Measurements from ENCODE around the gene CPLX1. TPM values are rescaled to one million over a fixed set of nuclear protein-coding genes. Genes with fewer than 3 reads are reported as not detected.
A peak's percentile ranks its signal among the peaks of the same experiment; 100 is the strongest.

Gene CPLX1
- total and polyA plus RNA-seq, 9 donors = 0.47 to 10.2 (median 2.3) TPM

DNA sequence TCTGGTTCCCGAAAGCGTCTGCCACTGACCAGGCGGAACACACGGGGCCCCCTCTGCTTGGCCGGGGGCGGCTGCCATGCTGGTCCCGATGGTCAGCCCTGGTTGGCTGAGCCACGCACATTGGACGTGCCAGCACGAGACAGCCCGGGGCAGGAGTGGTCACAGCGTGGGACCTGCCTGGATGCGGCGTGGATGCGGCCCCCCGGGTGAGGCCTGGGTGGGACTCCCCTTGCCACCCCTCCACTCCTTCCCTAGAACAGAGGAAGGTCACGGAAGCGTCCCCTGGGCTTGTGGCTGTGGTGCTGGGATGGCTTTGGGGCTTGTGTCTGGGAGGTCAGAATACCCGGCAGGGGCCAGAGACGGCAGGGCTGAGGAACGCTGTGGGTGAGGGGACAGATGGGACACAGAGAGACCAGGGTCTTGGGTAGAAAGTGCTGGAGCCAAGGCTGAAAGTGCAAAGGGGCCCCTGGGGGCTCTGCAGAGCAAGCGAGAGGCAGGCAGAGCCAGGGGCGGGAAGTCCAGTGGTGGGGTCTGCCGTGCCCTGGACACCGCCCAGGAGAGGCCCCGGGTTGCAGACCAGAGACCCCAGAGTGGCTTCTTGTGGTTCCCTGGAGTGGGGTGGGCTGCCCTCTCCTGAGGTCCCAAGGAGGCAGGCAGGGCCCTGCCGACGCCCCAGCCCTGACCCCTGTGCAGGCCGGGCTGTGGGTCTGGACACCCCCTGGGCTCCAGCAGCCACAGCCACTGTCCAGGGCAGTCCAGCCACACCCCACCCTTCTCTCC, 8.6 kb upstream of the CPLX1 start:
- intact Hi-C loops (cut with DNase I) = no loop called here
- no peak for DNase-seq
- Histone ChIP-seq H3K27ac (no peak overlapping the region), H3K27me3 (no peaks in the 10 kb centered on the region), H3K4me1 (ENCODE audit: insufficient read depth) (no peaks in the 10 kb centered on the region), H3K9me3 (no peaks in the 10 kb centered on the region), H3K4me3 (no peak overlapping the region), H3K36me3 (no peaks in the 10 kb centered on the region)
- TF ChIP-seq POLR2A (IDR thresholded peaks at IDR 0.05) (no peak), EP300 (IDR thresholded peaks at IDR 0.05) (no peak)
- TF ChIP-seq, protein P1, sequence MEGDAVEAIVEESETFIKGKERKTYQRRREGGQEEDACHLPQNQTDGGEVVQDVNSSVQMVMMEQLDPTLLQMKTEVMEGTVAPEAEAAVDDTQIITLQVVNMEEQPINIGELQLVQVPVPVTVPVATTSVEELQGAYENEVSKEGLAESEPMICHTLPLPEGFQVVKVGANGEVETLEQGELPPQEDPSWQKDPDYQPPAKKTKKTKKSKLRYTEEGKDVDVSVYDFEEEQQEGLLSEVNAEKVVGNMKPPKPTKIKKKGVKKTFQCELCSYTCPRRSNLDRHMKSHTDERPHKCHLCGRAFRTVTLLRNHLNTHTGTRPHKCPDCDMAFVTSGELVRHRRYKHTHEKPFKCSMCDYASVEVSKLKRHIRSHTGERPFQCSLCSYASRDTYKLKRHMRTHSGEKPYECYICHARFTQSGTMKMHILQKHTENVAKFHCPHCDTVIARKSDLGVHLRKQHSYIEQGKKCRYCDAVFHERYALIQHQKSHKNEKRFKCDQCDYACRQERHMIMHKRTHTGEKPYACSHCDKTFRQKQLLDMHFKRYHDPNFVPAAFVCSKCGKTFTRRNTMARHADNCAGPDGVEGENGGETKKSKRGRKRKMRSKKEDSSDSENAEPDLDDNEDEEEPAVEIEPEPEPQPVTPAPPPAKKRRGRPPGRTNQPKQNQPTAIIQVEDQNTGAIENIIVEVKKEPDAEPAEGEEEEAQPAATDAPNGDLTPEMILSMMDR (IDR thresholded peaks at IDR 0.05) = no peak
- WGBS, 3 donors = 75 to 80% (median 77%) methylated on average over 29 of the region's 29 CpGs

GRCh38 chr4:833731-834367, 7.9 kb upstream of the CPLX1 start:
- no peaks in the 10 kb centered on the region for H3K27me3 ChIP-seq
- H3K36me3 ChIP-seq = no peaks in the 10 kb centered on the region
- no peak overlapping the region for H3K4me3 ChIP-seq
- WGBS, 3 donors = 70 to 79% (median 78%) methylated on average over 18 of the region's 18 CpGs
- H3K27ac ChIP-seq = no peak overlapping the region
- H3K4me1 ChIP-seq (ENCODE audit: insufficient read depth) = no peaks in the 10 kb centered on the region
- TF ChIP-seq, protein P1 (IDR thresholded peaks at IDR 0.05) = no peak
- no peak for TF ChIP-seq EP300 (IDR thresholded peaks at IDR 0.05)
- no peak for TF ChIP-seq POLR2A (IDR thresholded peaks at IDR 0.05)
- no peak for DNase-seq
- intact Hi-C loops (cut with DNase I) = no loop called here
- no peaks in the 10 kb centered on the region for H3K9me3 ChIP-seq

GRCh38 chr4:833156-833555, 7.2 kb upstream of the CPLX1 start:
- Histone ChIP-seq H3K27ac (no peak overlapping the region), H3K36me3 (no peaks in the 10 kb centered on the region), H3K9me3 (no peaks in the 10 kb centered on the region), H3K27me3 (no peaks in the 10 kb centered on the region), H3K4me1 (ENCODE audit: insufficient read depth) (no peaks in the 10 kb centered on the region), H3K4me3 (no peak overlapping the region)
- peak in 1 of 5 donors; percentile 6 for DNase-seq
- intact Hi-C loops (cut with DNase I) = no loop called here
- TF ChIP-seq, protein P1 (IDR thresholded peaks at IDR 0.05) = no peak
- no peak for TF ChIP-seq POLR2A (IDR thresholded peaks at IDR 0.05)
- WGBS, 3 donors = 71 to 76% (median 73%) methylated on average over 10 of the region's 10 CpGs

GRCh38 chr4:832536-832935, 6.6 kb upstream of the CPLX1 start:
- Histone ChIP-seq H3K27me3 (no peaks in the 10 kb centered on the region), H3K36me3 (no peaks in the 10 kb centered on the region), H3K4me1 (ENCODE audit: insufficient read depth) (no peaks in the 10 kb centered on the region), H3K4me3 (no peak overlapping the region), H3K9me3 (no peaks in the 10 kb centered on the region), H3K27ac (no peak overlapping the region)
- 90 to 92% (median 92%) methylated on average over 7 to 9 of the region's 9 CpGs for WGBS, 3 donors
- TF ChIP-seq EP300 (IDR thresholded peaks at IDR 0.05) = no peak
- no peak for TF ChIP-seq POLR2A (IDR thresholded peaks at IDR 0.05)
- TF ChIP-seq, protein P1 (IDR thresholded peaks at IDR 0.05) = no peak
- DNase-seq = peak in 1 of 5 donors; percentile 4
- intact Hi-C loops (cut with DNase I) = no loop called here

Data from ovary (tissue), 9 donors.